DND-41 (cell line): ENCODE measurements around the gene CHD6.

Source experiments
- ATAC-seq: fragments of 200-7000 bp; cut with Tn5 transposase; 3 replicates; pipeline ENCODE4 v1.9.1; 2021; ENCODE audit warnings: low read depth; ENCODE audit not compliant: insufficient read depth
- DNase-seq: peaks from one replicate; pipeline ENCODE4 v3.0.0-alpha.2; 2020
- H2AFZ ChIP-seq: 2 replicates; pipeline ENCODE4 v1.6.0; 2012; ENCODE audit warnings: low read depth, low read length
- H3K27ac ChIP-seq: 2 replicates; pipeline ENCODE4 v1.5.1; 2012; ENCODE audit warnings: low read length, inconsistent platforms
- H3K27me3 ChIP-seq: fragments of 200-600 bp; sonication (generic); 2 replicates; pipeline ENCODE4 v1.6.0; 2012; ENCODE audit warnings: low read length, mild to moderate bottlenecking, inconsistent platforms; ENCODE audit not compliant: insufficient read depth, poor library complexity
- H3K36me3 ChIP-seq: 2 replicates; pipeline ENCODE4 v1.5.1; 2012; ENCODE audit warnings: low read length, inconsistent platforms; ENCODE audit not compliant: insufficient read depth
- H3K4me1 ChIP-seq: 2 replicates; pipeline ENCODE4 v1.5.1; 2012; ENCODE audit warnings: mild to moderate bottlenecking, low read length; ENCODE audit not compliant: insufficient read depth
- H3K4me2 ChIP-seq: 2 replicates; pipeline ENCODE4 v1.6.0; 2012; ENCODE audit warnings: mild to moderate bottlenecking, moderate library complexity, low read length, inconsistent platforms; ENCODE audit not compliant: insufficient read depth
- H3K4me3 ChIP-seq, 2 experiments: fragments of 200-600 bp in 1 of 2; shearing (Covaris generic) in 1 of 2; 2 replicates each; pipeline ENCODE4 v1.5.1; 2012 to 2016; ENCODE audit warnings: inconsistent platforms in 2 of 2, low read length in 2 of 2, mild to moderate bottlenecking in 2 of 2, low read depth in 1 of 2, moderate library complexity in 1 of 2
- H3K79me2 ChIP-seq: 2 replicates; pipeline ENCODE4 v1.6.0; 2012; ENCODE audit warnings: low read length, inconsistent platforms; ENCODE audit not compliant: insufficient read depth
- H3K9ac ChIP-seq: 2 replicates; pipeline ENCODE4 v1.6.0; 2012; ENCODE audit warnings: low read depth, mild to moderate bottlenecking, inconsistent platforms, low read length, moderate library complexity
- H3K9me3 ChIP-seq: 2 replicates; pipeline ENCODE4 v1.5.1; 2012; ENCODE audit warnings: low read length, moderate library complexity, mild to moderate bottlenecking, inconsistent platforms; ENCODE audit not compliant: insufficient read depth, severe bottlenecking
- H4K20me1 ChIP-seq: 2 replicates; pipeline ENCODE4 v1.6.0; 2012; ENCODE audit warnings: low read length; ENCODE audit not compliant: insufficient read depth
- EZH2 ChIP-seq: IDR thresholded peaks from 3 replicates; pipeline ENCODE4 v1.6.1; 2012; ENCODE audit warnings: borderline replicate concordance, low read depth, mild to moderate bottlenecking, moderate library complexity, low read length, inconsistent platforms; ENCODE audit not compliant: severe bottlenecking
- TF ChIP-seq, protein P1 (sequence below): IDR thresholded peaks from 2 replicates; pipeline ENCODE4 v1.5.1; 2012; ENCODE audit warnings: borderline replicate concordance, low read length, moderate library complexity, mild to moderate bottlenecking; ENCODE audit not compliant: poor library complexity, severe bottlenecking; ENCODE audit errors: extremely low read depth

The CHD6 gene

GRCh38 chr20:41426976-41427375, 191.2 kb downstream of the CHD6 start:
- DNase-seq (no peak), ATAC-seq (no peak)
- no peak overlapping the region for H3K4me3 ChIP-seq
- H2AFZ ChIP-seq: no peak overlapping the region
- H3K4me1 ChIP-seq: no peaks in the 10 kb centered on the region
- H3K36me3 ChIP-seq: peaks cover 89% of the 10 kb centered on the region
- H3K9ac ChIP-seq: no peak overlapping the region
- H4K20me1 ChIP-seq: no peaks in the 10 kb centered on the region
- no peaks in the 10 kb centered on the region for H3K79me2 ChIP-seq
- no peaks in the 10 kb centered on the region for H3K27me3 ChIP-seq
- H3K27ac ChIP-seq: no peak overlapping the region
- TF ChIP-seq, protein P1, sequence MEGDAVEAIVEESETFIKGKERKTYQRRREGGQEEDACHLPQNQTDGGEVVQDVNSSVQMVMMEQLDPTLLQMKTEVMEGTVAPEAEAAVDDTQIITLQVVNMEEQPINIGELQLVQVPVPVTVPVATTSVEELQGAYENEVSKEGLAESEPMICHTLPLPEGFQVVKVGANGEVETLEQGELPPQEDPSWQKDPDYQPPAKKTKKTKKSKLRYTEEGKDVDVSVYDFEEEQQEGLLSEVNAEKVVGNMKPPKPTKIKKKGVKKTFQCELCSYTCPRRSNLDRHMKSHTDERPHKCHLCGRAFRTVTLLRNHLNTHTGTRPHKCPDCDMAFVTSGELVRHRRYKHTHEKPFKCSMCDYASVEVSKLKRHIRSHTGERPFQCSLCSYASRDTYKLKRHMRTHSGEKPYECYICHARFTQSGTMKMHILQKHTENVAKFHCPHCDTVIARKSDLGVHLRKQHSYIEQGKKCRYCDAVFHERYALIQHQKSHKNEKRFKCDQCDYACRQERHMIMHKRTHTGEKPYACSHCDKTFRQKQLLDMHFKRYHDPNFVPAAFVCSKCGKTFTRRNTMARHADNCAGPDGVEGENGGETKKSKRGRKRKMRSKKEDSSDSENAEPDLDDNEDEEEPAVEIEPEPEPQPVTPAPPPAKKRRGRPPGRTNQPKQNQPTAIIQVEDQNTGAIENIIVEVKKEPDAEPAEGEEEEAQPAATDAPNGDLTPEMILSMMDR: no peak
- TF ChIP-seq EZH2: no peak
- H3K9me3 ChIP-seq: no peaks in the 10 kb centered on the region
- H3K4me2 ChIP-seq: no peak overlapping the region

GRCh38 chr20:41426086-41426830, 191.9 kb downstream of the CHD6 start:
- Histone ChIP-seq H3K9ac (no peak overlapping the region), H4K20me1 (no peaks in the 10 kb centered on the region), H3K4me2 (no peak overlapping the region), H3K27ac (no peak overlapping the region), H3K4me3 (no peak overlapping the region), H3K9me3 (no peaks in the 10 kb centered on the region), H3K4me1 (no peaks in the 10 kb centered on the region), H2AFZ (no peak overlapping the region), H3K27me3 (no peaks in the 10 kb centered on the region), H3K79me2 (no peaks in the 10 kb centered on the region), H3K36me3 (peaks cover 94% of the 10 kb centered on the region)
- DNase-seq (no peak), ATAC-seq (no peak)
- no peak for TF ChIP-seq EZH2

DNA sequence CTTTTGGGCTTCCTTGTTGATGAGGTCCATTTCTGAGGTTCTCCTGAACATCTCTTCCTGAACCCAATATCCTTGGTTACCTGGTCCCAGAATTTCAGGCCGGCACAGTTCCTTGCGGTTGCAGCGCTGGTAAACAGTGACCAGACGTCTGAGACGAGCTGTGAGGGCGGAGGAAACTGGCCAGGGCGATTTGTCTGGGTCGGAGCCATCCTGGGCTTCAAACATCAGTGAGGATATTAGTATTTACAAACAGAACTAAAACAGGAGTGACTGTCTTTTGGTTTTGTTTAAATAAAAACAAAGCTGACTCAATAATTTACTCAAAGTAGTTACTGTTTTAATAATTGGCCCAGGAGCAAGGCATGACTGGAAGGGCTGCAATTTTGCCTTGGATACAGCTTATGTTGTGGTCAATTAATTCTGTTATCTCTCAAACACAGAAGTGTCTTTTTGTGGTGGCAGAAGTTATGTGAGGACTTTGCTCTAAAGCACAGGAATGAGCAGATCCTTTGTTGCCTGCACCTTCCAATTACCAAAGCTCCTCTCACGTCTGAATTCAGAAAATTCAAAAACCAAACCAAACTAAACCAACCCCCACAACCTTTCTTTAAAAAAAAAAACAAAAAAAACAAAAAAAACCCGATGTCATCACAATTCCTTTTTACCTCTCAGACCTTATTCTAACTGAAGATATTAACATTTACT, 192.8 kb downstream of the CHD6 start:
- H4K20me1 ChIP-seq: no peaks in the 10 kb centered on the region
- no peaks in the 10 kb centered on the region for H3K79me2 ChIP-seq
- ATAC-seq (no peak), DNase-seq (no peak)
- TF ChIP-seq, protein P1: no peak
- TF ChIP-seq EZH2: no peak
- peaks cover 96% of the 10 kb centered on the region for H3K36me3 ChIP-seq
- no peaks in the 10 kb centered on the region for H3K9me3 ChIP-seq
- no peaks in the 10 kb centered on the region for H3K27me3 ChIP-seq
- H3K27ac ChIP-seq: no peak overlapping the region
- no peak overlapping the region for H3K4me3 ChIP-seq
- H2AFZ ChIP-seq: no peak overlapping the region
- H3K4me1 ChIP-seq: no peaks in the 10 kb centered on the region
- H3K4me2 ChIP-seq: no peak overlapping the region
- H3K9ac ChIP-seq: no peak overlapping the region

DNA sequence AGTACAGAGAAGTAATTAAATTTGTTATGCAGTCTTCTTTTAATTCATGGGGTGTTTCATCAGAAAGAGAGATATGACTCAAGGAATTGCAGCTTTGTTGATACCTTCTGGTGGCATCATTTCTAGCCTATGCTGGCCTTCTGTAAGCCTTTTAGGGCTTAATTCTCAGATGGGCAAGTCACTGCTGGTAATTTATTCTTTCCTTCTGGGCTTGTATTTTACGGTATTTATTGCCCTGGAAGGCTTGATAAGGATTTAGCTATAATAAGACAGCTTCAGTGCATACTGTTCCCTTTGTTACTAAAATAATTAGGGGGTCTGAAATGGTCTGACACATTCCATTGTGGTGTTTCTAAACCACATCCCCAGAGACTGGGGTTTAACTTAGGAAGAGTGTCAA, 193.6 kb downstream of the CHD6 start:
- H3K4me1 ChIP-seq: no peaks in the 10 kb centered on the region
- H3K4me2 ChIP-seq: no peak overlapping the region
- no peak overlapping the region for H3K27ac ChIP-seq
- H3K36me3 ChIP-seq: peaks cover 98% of the 10 kb centered on the region
- no peaks in the 10 kb centered on the region for H3K27me3 ChIP-seq
- no peaks in the 10 kb centered on the region for H3K79me2 ChIP-seq
- no peak overlapping the region for H2AFZ ChIP-seq
- H4K20me1 ChIP-seq: no peaks in the 10 kb centered on the region
- H3K4me3 ChIP-seq: no peak overlapping the region
- H3K9me3 ChIP-seq: no peaks in the 10 kb centered on the region
- ATAC-seq: no peak
- DNase-seq: no peak
- H3K9ac ChIP-seq: no peak overlapping the region
- TF ChIP-seq EZH2: no peak
- TF ChIP-seq, protein P1: no peak
